ENCODE results near the gene SLC22A15.

DNA sequence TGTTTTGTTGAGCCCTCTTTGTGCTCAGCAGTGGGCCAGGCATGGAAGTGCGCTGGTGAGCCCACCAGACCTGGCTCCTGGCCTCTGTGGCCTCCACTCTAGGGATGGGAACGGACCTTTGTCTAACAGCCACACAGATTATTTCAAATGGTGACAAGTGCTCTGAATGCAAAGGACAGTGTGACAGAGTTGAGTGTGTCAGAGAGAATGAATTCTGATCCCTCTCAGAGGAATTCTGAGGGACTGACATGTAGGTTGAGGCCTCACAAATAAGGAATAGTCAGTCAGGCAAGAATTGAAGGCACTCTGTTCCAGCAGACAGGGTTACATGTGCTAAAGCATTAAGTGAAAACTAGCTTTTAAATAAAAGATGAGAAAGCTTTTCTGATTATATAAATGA, 123.6 kb downstream of the SLC22A15 start:
- TF ChIP-seq, protein P1, sequence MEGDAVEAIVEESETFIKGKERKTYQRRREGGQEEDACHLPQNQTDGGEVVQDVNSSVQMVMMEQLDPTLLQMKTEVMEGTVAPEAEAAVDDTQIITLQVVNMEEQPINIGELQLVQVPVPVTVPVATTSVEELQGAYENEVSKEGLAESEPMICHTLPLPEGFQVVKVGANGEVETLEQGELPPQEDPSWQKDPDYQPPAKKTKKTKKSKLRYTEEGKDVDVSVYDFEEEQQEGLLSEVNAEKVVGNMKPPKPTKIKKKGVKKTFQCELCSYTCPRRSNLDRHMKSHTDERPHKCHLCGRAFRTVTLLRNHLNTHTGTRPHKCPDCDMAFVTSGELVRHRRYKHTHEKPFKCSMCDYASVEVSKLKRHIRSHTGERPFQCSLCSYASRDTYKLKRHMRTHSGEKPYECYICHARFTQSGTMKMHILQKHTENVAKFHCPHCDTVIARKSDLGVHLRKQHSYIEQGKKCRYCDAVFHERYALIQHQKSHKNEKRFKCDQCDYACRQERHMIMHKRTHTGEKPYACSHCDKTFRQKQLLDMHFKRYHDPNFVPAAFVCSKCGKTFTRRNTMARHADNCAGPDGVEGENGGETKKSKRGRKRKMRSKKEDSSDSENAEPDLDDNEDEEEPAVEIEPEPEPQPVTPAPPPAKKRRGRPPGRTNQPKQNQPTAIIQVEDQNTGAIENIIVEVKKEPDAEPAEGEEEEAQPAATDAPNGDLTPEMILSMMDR (IDR thresholded peaks at IDR 0.05), result no peak
- TF ChIP-seq POLR2AphosphoS5 (IDR thresholded peaks at IDR 0.05) (no peak), POLR2A (IDR thresholded peaks at IDR 0.05) (no peak), EP300 (IDR thresholded peaks at IDR 0.05) (no peak)

All from suprapubic skin (tissue), 4 donors.